HCT116 (cell line): Measurements from ENCODE around the gene WBP1L.

Experiments used
- ATF3 ChIP-seq: IDR thresholded peaks from 2 replicates; pipeline ENCODE4 v1.6.1; 2012
- CEBPB ChIP-seq: IDR thresholded peaks from 2 replicates; pipeline ENCODE4 v1.6.1; 2012; ENCODE audit warnings: low read depth
- CTCF ChIP-seq, 3 experiments: fragments of 200-600 bp in 1 of 3; sonication (generic) in 1 of 3; IDR thresholded peaks in 2 of 3; conservative IDR thresholded peaks in 1 of 3; 2 replicates each; pipeline ENCODE4 v1.5.1; 2012 to 2017; ENCODE audit warnings: low read depth in 2 of 3, low read length in 2 of 3, antibody characterized with exemption in 1 of 3, borderline replicate concordance in 1 of 3, control low read depth in 1 of 3, mild to moderate bottlenecking in 1 of 3, mixed read lengths in 1 of 3, mixed run types in 1 of 3, moderate library complexity in 1 of 3; ENCODE audit not compliant: insufficient read depth in 1 of 3
- JUND ChIP-seq: IDR thresholded peaks from 2 replicates; pipeline ENCODE4 v1.6.1; 2012
- POLR2AphosphoS5 ChIP-seq: IDR thresholded peaks from 2 replicates; pipeline ENCODE4 v1.6.1; 2011; ENCODE audit warnings: mild to moderate bottlenecking, low read depth, low read length, moderate library complexity
- SP1 ChIP-seq: IDR thresholded peaks from 2 replicates; pipeline ENCODE4 v1.6.1; 2012; ENCODE audit warnings: low read depth

GRCh38 chr10:102765336-102765735 is 21.6 kb downstream of the WBP1L start:
- TF ChIP-seq SP1 (no peak), ATF3 (no peak), CEBPB (no peak), POLR2AphosphoS5 (no peak), CTCF (IDR thresholded peaks at IDR 0.05 in 2 of 3, conservative IDR thresholded peaks at IDR 0.05 in 1 of 3; ENCODE audit: borderline replicate concordance in 1 of 3, insufficient read depth in 1 of 3, low read depth in 2 of 3, low read length in 2 of 3) (no peak), JUND (no peak)
